TTC549 (cell line): ENCODE results near the gene CTCF.

ENCODE experiments used
- FAIRE-seq: peaks from 2 replicates; lab custom pipeline; 2012; peaks lifted over from hg19 to GRCh38; lab: Jason Lieb, UNC

Gene CTCF

DNA sequence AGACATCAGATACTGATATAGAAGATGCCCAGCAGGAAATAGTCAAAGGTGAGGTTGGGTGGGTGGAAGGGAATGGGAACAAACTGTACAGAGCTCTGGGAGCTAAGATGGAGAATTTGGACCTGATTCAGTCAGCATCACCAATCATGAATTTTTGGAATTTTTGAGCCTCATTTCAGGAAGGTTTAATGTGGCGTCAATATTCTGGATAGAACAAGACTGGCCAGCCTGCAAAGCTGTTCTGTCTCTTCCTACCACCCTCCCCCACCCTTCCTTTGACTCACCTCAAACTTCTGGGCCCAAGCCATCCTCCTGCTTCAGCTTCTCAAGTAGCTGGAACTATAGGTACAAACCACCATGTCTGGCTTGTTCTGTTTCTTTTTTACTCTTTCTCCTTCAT is 32.6 kb downstream of the CTCF start:
- FAIRE-seq: no peak

DNA sequence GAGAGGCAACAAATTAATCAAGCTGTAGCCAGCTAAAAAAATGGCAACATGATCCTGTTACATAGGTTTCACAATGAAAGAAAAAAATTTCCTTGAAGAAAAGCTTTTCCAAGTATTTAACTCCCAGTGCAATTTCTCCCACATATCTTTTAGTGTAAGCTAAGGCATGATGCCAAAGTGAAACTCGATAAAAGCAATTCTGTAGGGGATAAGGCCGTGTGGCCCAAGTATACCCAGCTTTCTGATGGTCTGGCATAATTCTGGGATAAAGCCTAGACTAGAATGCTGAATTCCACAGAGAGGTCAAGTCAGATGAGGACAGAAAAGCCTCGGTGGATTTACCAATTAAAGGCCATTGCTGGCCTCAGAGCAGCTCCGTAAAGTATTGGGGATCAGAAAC is 36.2 kb downstream of the CTCF start:
- no peak for FAIRE-seq

DNA sequence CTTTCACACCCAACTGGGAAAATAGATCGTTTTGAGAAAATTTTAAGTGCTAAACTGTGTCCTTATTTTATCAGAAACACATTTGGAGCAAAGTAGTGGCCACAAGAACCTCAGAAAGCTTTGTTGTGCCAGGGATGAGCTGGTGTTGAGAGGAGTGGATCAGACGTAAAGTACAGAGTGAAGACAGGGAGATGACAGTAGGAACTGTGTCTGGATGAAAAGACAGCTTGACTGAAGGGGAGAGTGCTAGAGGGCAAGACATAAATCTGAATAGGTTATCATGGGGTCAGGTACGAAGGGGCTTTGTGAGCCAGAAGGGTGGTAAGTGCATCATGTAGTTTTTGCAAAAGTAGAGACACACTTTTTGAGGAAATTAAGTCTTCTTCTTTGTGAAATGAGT is 43.3 kb downstream of the CTCF start:
- no peak for FAIRE-seq

DNA sequence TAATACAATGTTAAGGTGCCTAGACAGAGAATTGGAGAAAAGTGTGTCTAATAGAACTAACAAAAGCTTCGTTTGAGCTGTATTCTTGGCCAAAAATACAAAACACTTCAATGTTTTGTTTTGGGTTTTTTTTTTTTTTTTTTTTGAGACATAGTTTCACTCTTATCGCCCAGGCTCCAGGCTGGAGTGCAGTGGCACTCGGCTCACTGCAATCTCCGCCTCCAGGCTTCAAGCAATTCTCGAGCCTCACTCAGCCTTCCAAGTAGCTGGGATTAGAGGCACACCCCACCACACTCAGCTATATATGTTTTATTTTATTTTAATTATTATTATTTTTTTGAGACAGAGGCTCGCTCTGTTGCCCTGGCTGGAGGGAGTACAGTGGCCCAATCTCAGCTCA is 44.3 kb downstream of the CTCF start:
- FAIRE-seq: no peak

DNA sequence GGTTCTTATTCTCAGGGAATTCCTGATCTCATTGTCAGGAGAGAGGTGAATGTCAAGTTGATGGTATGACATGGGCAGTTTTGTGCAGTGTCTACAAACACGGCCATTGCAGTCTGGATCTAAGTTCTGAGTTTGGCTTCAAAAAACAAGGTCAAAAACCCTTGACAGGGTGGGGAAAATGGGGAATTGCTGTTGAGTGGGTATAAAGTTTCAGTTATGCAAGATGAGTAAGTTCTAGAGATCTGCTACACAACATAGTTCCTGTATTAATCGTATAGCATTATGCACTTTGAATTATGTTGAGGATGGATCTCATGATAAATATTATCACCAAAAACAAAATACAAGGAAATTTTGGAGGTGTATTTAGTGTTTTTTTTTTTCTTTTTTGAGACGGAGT is 46.0 kb downstream of the CTCF start:
- FAIRE-seq: no peak

DNA sequence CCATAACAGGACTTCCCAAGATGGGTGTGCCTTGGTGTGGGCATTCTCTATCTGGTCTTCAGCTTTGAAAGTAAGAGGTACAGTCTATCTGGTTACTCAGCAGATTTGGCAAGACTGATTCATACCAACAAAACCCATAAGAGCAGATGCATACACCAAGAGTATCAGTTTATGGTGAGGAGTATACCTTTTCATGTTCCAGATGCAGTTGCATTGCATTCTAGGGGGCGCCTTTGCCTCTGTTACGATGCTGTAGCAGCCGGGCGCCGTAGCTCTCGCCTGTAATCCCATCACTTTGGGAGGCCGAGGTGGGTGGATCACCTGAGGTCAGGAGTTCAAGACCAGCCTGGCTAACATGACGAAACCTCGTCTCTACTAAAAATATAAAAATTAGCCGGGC is 51.5 kb downstream of the CTCF start:
- no peak for FAIRE-seq

DNA sequence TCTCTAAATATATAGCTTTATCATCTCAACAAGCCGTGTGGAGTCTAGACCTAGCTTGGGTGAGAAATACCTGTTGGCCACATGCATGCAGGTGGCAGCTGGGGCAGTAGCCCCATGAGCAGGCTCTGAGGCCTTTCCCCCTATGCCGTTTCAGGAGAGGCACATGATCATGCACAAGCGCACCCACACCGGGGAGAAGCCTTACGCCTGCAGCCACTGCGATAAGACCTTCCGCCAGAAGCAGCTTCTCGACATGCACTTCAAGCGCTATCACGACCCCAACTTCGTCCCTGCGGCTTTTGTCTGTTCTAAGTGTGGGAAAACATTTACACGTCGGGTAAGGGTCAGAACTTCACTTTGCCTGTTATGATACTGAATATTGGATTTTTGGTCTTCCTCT is 65.9 kb downstream of the CTCF start:
- no peak for FAIRE-seq

DNA sequence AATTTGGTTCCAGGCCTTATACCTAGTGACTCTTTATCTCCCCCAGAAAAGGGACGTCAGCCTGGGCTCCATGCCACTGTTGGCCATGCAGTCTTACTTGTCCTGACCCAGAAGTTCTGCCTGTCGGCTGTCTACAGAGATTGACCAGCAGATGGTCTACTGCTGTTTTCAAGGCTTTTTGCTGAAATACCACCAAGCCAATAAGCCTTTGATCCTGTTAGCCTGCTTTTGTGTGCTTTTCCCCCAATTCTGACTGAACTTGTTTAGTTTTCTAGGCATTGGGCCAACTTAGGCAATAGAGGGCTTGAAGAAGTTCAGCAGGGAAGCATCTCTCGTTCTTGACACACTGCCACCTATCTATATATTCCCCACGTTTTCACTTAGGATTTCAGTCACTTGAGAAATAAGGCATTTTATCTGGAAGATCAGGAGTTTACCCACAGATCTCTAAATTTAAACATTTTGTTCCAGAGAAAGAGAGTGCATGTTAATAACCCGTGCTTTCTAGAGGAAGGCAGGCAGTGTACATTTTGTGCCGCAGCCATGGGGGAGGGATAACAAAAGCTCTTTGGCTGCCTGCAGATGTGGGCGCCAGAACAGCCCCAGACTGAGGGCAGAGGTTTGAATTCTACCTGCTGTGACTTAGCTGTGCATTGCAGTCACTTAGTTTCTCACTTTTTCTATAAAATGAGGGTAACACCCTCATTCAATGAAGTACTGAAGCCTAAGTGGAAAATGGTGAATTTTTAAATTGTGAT is 70.3 kb downstream of the CTCF start:
- FAIRE-seq: no peak

DNA sequence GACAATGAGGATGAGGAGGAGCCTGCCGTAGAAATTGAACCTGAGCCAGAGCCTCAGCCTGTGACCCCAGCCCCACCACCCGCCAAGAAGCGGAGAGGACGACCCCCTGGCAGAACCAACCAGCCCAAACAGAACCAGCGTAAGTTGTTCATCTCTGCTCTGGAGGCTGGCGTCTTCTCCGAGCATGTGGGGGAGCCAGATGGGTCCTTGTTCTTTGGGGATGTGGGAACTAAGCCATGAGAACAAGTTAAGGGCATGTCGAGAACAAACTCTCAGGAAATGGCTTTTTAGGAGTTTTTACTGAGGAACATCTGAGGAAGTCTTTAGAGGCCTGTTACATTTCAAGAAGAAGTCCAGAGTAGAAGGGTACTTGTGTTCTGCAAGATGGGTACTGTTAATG is 74.4 kb downstream of the CTCF start:
- no peak for FAIRE-seq

DNA sequence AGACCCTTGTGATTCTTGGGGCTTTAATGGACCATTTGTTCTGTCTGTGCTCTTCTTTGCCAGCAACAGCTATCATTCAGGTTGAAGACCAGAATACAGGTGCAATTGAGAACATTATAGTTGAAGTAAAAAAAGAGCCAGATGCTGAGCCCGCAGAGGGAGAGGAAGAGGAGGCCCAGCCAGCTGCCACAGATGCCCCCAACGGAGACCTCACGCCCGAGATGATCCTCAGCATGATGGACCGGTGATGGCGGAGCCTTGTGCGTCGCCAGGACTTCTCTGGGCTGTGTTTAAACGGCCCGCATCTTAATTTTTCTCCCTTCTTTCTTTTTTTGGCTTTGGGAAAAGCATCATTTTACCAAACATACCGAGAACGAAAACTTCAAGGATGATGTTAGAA is 75.3 kb downstream of the CTCF start:
- FAIRE-seq: no peak

DNA sequence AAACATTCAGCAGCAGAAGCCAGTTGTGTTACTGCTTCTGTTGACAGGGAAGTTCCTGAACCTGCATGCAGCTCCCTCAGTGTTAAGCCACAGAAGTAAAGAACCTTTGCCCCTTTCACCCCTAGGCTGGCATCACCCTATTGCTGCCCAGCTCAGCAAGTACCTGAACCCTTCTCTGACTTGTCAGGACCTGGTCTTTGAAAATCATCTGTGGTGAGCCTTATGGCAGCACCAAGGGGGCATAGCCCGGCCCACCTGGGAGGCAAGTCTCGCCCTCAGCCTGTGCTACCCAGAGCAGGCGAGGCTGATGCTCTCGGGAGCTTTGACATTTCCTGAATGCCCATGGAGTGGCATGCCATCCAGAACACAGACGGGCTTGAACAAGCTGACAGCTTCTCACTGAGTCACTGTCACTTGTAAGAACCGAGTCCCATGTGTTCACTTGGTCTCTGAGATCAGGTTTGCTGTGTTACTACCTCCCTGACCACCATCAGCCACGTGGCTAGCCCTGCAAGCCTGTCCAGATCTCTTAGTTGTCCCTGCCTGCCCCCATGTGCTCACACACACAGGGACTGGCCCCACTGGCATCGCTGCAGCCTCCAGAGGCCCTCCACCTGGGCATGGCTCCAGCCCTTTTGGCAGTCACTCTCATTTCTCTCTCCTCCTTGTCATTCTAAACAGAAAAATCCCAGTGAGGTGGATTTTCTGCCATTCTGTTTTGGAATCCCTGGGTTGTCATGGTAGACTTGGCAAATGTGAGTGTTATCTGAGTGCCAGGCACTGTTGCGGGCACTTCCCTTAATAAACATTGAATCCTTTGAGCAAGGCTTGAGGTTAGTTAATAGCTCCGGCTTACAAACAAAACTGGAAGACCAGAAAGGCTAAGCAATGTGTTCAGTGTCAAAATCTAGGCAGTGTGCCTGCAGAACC is 79.7 kb downstream of the CTCF start:
- no peak for FAIRE-seq

DNA sequence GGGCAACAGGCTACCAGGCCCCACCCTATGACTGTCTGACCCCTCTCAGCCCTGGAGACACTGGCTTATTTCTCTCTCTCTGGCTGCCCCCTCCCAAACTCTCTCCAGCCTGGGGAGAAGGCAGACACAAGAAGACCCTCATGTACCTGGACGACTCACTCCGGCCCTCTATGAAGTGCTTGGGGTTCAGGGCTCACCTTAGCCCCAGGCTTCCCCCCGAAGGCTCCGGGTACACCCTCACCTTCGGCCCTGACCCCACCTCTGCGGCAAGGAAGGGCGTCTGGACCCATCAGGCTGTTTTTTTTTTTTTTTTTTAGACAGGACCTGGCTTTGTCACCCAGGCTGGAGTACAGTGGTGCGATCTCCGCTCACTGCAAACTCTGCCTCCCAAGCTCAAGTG is 81.7 kb downstream of the CTCF start:
- no peak for FAIRE-seq

DNA sequence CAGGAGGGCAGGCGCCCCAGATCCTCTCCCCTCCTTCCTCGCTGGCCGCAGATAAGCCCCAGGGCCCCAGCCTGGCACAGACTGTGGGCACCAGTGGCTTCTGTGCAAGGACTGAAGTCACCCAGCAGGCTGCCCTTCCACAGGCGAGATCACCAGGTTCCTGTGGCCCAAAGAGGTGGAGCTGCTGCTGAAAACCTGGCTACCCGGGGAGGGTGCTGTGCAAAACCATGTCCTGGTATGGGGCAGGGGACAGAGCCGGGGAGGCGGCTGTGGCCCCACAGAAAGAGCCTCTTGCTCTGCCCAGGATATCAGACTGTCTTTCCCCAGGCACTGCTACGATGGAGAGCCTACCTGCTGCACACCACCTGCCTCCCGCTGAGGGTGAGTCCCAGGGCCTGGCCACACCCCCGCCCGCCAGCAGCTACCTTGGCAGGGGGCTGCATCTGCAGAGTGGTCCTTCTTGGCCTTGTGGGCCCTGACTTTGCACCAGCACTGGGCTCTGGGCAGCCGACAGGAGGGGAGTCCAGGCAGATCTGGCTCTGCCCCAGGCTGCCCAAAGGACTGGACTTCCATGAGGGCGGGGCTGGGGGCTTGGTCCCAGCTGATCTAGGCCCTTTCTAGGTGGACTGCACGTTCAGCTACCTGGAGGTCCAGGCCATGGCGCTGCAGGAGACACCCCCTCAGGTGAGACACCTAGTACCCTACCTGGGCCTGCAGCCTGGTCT is 83.2 kb downstream of the CTCF start:
- no peak for FAIRE-seq

DNA sequence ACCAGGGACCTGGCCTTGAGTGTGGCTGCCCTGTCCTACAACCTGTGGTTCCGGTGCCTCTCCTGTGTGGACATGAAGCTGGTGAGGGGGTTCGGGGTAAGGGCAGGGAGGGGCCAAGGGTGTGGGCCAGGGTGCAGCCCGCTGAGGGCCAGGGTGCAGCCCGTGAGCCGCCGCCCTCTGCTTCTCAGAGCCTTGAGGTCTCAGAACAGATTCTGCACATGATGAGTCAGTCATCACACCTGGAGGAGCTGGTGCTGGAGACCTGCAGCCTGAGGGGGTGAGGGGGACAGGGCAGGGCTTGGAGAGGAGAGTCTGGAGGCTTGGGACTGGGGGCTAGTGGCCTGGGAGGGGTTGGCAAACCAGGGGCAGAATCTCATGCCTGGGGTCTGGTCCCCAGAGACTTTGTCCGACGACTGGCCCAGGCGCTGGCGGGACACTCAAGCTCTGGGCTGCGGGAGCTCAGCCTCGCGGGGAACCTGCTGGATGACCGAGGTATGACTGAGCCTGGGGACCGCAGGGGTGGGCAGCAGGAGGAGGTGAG is 84.9 kb downstream of the CTCF start:
- no peak for FAIRE-seq

DNA sequence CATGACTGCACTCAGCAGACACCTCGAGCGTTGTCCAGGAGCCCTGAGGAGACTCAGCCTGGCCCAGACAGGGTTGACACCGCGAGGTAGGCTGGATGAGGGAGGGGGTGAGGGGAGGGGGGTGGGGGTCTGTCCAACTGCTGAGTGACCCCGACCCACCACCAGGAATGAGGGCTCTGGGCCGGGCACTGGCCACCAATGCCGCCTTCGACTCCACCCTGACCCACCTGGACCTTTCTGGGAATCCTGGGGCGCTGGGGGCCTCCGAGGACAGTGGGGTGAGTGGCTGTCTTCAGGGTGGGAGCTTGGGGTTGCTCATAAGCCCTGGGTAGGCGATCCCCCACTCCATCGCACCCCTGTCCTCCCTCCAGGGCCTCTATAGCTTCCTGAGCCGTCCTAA is 85.4 kb downstream of the CTCF start:
- FAIRE-seq: no peak

DNA sequence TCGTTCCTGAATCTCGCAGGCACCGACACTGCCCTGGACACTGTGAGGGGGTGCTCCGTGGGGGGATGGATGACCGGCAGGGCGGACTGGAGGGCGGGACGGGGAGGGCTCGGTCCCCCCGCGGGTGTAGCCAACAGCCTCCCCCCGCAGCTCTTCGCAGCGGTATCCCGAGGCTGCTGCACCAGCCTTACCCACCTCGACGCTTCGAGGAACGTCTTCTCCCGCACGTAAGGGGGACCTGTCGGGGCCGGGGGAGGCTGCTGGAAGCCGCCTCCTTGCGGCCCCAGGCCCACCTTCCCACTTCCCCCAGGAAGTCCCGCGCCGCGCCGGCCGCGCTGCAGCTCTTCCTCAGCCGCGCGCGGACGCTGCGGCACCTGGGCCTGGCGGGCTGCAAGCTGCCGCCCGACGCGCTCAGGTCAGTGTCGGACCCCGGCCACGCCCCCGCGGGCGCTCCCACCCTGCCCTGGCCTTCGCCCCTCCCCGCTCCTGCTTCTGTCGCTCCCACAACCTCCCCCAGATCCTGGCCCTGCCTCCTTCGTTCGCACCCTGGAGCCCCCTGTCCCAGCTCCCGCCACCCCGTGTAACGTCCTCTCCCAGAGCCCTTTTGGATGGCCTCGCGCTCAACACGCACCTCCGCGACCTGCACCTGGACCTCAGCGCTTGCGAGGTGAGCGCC is 85.9 kb downstream of the CTCF start:
- FAIRE-seq: no peak

DNA sequence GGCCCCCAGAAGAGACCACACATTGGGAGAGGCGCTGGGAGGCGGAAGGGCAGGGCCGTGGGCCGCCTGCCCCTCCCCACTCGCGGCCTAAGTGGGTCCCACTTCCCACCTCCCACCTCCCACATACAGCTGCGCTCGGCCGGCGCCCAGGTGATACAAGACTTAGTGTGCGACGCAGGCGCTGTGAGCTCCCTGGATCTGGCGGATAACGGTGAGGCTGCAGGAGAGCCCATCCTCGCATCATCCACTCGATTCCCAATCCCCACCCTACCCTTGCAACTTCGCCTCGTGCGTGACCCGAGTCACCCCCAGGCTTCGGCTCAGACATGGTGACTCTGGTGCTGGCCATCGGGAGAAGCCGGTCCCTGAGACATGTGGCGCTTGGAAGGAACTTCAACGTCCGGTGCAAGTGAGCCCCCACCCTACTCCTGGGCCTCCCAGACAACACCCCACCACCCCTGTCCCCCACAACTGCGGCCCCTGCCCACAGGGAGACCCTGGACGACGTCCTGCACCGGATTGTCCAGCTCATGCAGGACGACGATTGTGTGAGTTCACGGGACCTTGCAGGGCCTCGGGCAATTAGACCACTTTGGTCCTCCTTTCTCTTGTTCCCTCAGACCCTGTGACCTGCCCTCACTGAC is 86.6 kb downstream of the CTCF start:
- FAIRE-seq: no peak

DNA sequence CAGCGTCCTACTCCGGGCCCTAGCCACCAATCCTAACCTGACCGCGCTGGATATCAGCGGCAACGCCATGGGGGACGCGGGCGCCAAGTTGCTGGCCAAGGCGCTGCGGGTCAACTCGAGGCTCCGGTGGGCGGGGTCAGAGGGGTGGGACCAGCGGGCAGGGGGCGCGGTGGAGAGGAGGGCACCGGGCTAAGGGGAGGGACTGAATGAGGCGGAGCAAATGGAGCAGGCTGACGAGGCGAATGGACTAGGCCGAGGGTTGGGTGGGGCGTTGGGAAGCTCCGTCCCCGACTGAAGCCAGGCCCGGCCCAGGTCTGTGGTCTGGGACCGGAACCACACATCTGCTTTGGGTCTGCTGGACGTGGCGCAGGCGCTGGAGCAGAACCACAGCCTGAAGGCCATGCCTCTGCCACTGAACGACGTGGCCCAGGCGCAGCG is 87.2 kb downstream of the CTCF start:
- no peak for FAIRE-seq

DNA sequence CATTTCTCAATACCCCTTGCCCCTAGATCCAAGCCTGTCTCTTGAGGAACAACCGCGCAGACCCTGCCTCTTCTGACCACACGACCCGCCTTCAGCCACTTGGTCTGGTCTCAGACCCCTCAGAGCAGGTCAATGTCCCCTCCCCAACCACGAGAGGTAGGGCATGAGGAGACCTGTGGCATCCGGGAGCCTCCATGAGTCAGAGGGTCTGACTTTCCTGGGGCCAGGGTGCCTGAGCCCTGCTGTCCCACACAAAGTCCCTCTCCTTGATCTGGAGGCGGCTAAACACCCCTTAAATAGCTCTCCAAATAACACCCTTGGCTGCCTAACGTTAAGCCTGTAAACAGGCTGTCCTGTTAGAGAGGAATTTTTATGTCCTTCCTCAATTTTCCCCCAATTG is 87.7 kb downstream of the CTCF start:
- no peak for FAIRE-seq

DNA sequence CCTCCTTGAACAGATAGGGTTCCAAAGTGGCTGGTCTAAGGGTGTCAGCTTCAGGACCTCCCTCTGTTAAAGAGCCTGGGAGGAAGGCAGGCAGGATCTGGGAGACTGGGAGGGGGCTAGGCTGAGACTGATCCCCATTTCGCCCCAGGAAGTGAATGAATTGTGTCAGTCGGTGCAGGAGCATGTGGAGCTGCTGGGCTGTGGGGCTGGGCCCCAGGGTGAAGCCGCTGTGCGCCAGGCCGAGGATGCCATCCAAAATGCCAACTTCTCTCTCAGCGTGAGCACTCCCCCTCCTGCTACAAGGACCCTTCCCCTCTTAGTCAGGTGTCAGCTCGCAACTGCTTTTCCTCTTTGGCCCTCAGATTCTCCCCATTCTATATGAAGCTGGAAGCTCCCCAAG is 88.7 kb downstream of the CTCF start:
- no peak for FAIRE-seq

DNA sequence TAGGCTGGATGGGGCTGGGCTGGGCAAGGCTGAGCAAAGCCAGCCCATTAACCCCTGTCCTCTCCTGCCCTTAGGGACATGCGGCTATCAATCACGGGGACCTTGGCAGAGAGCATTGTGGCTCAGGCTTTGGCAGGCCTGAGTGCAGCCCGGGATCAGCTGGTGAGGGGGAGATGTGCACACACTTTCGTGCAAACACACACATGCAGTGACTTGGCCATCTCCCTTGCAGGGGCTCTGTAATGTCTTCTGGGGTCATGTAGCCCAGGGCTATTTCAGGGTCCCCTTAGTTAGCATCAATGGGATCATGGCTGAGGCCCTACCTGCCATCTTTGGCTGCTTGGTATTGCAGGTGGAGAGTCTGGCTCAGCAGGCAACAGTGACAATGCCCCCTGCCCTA is 89.5 kb downstream of the CTCF start:
- no peak for FAIRE-seq
